ENCODE results near the gene DCLRE1B.
"Not testable (repeated sequence)": the region's sequence is repeated elsewhere in the genome, so short reads cannot be mapped to it uniquely, and the experiment has no call there.

The DCLRE1B gene

DNA sequence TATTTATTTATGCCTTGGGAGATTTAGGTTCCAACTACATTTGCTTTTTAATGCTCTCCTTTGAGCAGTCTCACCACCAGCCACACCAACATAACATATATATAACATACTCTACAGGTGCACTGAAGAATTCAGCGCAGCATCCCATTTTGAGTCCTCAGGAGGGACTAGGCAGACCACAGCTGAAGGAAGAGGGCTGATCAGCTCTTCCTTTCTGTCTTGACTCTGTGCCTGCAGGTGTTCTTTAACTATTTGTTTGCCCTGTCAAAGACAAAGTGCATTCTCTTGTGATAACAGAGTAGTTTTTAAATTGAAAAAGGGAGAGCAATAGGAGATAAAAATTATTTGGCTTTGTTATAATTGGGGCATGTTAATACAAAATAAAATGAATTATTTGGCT is 41.0 kb downstream of the DCLRE1B start:
- no peak for DNase-seq (ENCODE audit: extremely low read depth, insufficient read length)
- Histone ChIP-seq H3K27me3 (replicated peaks; ENCODE audit: control insufficient read depth, insufficient read depth, low read length) (no peaks in the 10 kb centered on the region), H3K36me3 (ENCODE audit: control insufficient read depth, insufficient read depth, low read length) (no peaks in the 10 kb centered on the region), H3K4me3 (replicated peaks; ENCODE audit: low read depth, low read length) (no peak overlapping the region)
- TF ChIP-seq, protein P1, sequence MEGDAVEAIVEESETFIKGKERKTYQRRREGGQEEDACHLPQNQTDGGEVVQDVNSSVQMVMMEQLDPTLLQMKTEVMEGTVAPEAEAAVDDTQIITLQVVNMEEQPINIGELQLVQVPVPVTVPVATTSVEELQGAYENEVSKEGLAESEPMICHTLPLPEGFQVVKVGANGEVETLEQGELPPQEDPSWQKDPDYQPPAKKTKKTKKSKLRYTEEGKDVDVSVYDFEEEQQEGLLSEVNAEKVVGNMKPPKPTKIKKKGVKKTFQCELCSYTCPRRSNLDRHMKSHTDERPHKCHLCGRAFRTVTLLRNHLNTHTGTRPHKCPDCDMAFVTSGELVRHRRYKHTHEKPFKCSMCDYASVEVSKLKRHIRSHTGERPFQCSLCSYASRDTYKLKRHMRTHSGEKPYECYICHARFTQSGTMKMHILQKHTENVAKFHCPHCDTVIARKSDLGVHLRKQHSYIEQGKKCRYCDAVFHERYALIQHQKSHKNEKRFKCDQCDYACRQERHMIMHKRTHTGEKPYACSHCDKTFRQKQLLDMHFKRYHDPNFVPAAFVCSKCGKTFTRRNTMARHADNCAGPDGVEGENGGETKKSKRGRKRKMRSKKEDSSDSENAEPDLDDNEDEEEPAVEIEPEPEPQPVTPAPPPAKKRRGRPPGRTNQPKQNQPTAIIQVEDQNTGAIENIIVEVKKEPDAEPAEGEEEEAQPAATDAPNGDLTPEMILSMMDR (IDR thresholded peaks at IDR 0.05; ENCODE audit: insufficient read depth, low read length, poor library complexity, severe bottlenecking): no peak

- Histone ChIP-seq H3K36me3 (ENCODE audit: control insufficient read depth, insufficient read depth, low read length) (no peaks in the 10 kb centered on the region), H3K27me3 (replicated peaks; ENCODE audit: control insufficient read depth, insufficient read depth, low read length) (no peaks in the 10 kb centered on the region), H3K4me3 (replicated peaks; ENCODE audit: low read depth, low read length) (no peak overlapping the region)
- TF ChIP-seq, protein P1 (IDR thresholded peaks at IDR 0.05; ENCODE audit: insufficient read depth, low read length, poor library complexity, severe bottlenecking): no peak
- no peak for DNase-seq (ENCODE audit: extremely low read depth, insufficient read length)
Observed at GRCh38 chr1:113946678-113947387, 41.7 kb downstream of the DCLRE1B start.

GRCh38 chr1:113947388-113948107 is 42.4 kb downstream of the DCLRE1B start:
- Histone ChIP-seq H3K36me3 (ENCODE audit: control insufficient read depth, insufficient read depth, low read length) (no peaks in the 10 kb centered on the region), H3K27me3 (replicated peaks; ENCODE audit: control insufficient read depth, insufficient read depth, low read length) (no peaks in the 10 kb centered on the region), H3K4me3 (replicated peaks; ENCODE audit: low read depth, low read length) (no peak overlapping the region)
- DNase-seq (ENCODE audit: extremely low read depth, insufficient read length): no peak
- TF ChIP-seq, protein P1 (IDR thresholded peaks at IDR 0.05; ENCODE audit: insufficient read depth, low read length, poor library complexity, severe bottlenecking): no peak

- H3K27me3 ChIP-seq (replicated peaks; ENCODE audit: control insufficient read depth, insufficient read depth, low read length); DNase-seq (ENCODE audit: extremely low read depth, insufficient read length); H3K36me3 ChIP-seq (ENCODE audit: control insufficient read depth, insufficient read depth, low read length); H3K4me3 ChIP-seq (replicated peaks; ENCODE audit: low read depth, low read length): not testable (repeated sequence)
Observed at GRCh38 chr1:113948151-113948550, 43.0 kb downstream of the DCLRE1B start.

- Histone ChIP-seq H3K4me3 (replicated peaks; ENCODE audit: low read depth, low read length) (no peak overlapping the region), H3K27me3 (replicated peaks; ENCODE audit: control insufficient read depth, insufficient read depth, low read length) (no peaks in the 10 kb centered on the region), H3K36me3 (ENCODE audit: control insufficient read depth, insufficient read depth, low read length) (no peaks in the 10 kb centered on the region; the same call in 1 of the 2 replicates)
- no peak for DNase-seq (ENCODE audit: extremely low read depth, insufficient read length)
- TF ChIP-seq, protein P1 (IDR thresholded peaks at IDR 0.05; ENCODE audit: insufficient read depth, low read length, poor library complexity, severe bottlenecking): no peak
Observed at GRCh38 chr1:113949007-113949406, 43.9 kb downstream of the DCLRE1B start.

DNA sequence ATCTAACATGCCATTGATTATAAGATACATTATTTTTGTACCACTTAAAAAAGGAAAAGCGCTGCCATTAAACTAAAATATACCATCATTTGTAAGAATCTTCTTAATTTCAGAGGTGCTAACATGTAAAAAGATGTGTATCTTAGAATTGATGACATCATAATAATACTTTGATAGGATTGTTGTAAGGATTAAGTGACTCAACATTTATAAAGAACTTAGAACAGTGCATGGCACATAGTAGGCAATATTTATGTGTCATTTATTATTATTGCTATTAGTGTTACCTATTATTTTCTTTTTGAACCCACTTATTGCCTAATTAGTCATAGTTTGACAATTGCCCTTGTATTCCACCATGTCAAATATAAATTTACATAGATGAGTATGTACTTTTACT is 45.8 kb downstream of the DCLRE1B start:
- Histone ChIP-seq H3K4me3 (replicated peaks; ENCODE audit: low read depth, low read length) (no peak overlapping the region), H3K27me3 (replicated peaks; ENCODE audit: control insufficient read depth, insufficient read depth, low read length) (no peaks in the 10 kb centered on the region), H3K36me3 (ENCODE audit: control insufficient read depth, insufficient read depth, low read length) (no peaks in the 10 kb centered on the region; the same call in 1 of the 2 replicates)
- TF ChIP-seq, protein P1 (IDR thresholded peaks at IDR 0.05; ENCODE audit: insufficient read depth, low read length, poor library complexity, severe bottlenecking): no peak
- DNase-seq (ENCODE audit: extremely low read depth, insufficient read length): no peak

Measured in GM06990 (cell line).